Stimulated activated naive CD8-positive, alpha-beta T cell treated with anti-CD3 and anti-CD28 coated beads, Interleukin-15, amount 100 ng/mL, for 72 hours (primary cell): ENCODE data around the gene STAT3.
A peak's percentile ranks its signal among the peaks of the same experiment; 100 is the strongest.
"Not testable (repeated sequence)": the region's sequence is repeated elsewhere in the genome, so short reads cannot be mapped to it uniquely, and the experiment has no call there.

ENCODE experiments used
- ATAC-seq: fragments of 150-1000 bp; cut with Tn5 transposase; 2 replicates; pipeline ENCODE4 v1.10.0; 2021; ENCODE audit warnings: mild to moderate bottlenecking, moderate library complexity
- DNase-seq, 2 donors: peaks; one replicate each; pipeline ENCODE4 v3.0.0; 2021 to 2022
- H3K27ac Mint-ChIP-seq, 2 donors: one replicate each; pipeline ENCODE4 v1.8.0; 2022; ENCODE audit warnings: mild to moderate bottlenecking in 2 of 2, mixed read lengths in 2 of 2, moderate library complexity in 2 of 2
- H3K27me3 Mint-ChIP-seq: one replicate; pipeline ENCODE4 v1.8.0; 2022; ENCODE audit warnings: mixed read lengths
- H3K4me1 Mint-ChIP-seq: one replicate; pipeline ENCODE4 v1.8.0; 2022; ENCODE audit warnings: mild to moderate bottlenecking, mixed read lengths
- H3K4me3 Mint-ChIP-seq, 2 donors: one replicate each; pipeline ENCODE4 v1.8.0; 2022; ENCODE audit warnings: mild to moderate bottlenecking in 2 of 2, mixed read lengths in 2 of 2, moderate library complexity in 1 of 2
- H3K9me3 Mint-ChIP-seq, 2 donors: one replicate each; pipeline ENCODE4 v1.8.0; 2022; ENCODE audit warnings: mixed read lengths in 2 of 2

The STAT3 gene

DNA sequence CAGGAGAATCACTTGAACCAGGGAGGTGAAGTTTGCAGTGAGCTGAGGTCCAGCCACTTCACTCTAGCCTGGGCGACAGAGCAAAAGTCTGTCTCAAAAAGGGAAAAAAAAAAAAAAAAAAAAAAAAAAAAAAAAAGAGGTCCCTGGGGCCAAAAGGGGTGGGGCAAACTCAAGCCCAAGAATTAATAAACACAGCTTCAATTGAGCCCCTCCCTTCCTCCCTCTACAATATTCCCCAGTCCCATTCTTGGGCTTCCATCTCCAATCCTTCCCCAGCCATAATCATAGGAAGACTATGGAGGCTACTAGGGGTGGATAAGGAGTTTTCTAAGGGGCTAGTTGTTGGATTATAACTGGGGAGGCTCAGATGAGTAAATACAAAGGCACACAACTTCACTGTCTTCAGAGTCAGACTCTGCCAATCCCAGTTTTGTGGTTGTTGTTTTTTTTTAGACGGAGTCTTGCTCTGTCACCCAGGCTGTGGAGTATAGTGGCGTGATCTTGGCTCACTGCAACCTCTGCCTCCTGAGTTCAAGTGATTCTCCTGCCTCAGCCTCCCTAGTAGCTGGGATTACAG, 25.3 kb upstream of the STAT3 start:
- Mint-ChIP-seq H3K4me3 (no peak overlapping the region), H3K27ac (peak overlapping the region in 1 of 2 donors; percentile 57), H3K27me3 (no peaks in the 10 kb centered on the region), H3K4me1 (peaks cover 23% of the 10 kb centered on the region), H3K9me3 (no peaks in the 10 kb centered on the region)
- DNase-seq (no peak), ATAC-seq (no peak)

DNA sequence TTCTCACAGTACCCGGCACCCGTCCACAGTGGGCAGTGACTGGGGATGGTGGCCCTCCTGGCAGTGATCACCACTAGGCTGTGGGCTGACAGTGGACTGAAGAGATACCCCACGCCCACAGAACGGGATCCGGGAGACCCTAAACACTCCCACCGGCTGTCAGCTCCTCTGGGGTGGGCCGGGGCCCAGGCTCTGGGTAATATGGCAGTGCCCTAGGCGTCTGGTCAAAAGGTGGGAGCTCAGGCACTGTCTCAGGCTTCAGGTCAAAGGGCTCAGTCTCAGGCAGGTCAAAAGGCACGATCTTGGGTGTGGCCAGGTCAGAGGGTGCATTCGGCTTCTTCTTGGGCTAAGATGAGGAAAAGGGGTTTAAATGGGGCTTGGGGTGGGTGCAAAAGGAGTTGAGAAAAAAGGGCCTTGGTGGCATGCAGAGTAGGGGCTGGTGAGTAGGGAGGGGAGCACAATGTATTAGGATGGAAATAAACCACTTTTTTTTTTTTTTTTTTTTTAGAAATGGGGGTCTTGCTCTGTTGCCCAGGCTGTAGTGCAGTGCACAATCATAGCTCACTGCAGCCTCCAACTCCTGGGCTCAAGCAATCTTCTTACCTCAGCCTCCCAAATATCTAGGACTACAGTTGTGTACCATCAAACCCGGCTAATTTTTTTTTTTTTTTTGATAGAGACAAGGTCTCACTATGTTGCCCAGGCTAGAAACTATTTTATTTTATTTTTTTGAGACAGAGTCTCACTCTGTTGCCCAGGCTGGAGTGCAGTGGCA, 23.9 kb upstream of the STAT3 start:
- no peak overlapping the region for H3K27ac Mint-ChIP-seq
- ATAC-seq (no peak), DNase-seq (no peak)
- H3K9me3 Mint-ChIP-seq, result no peaks in the 10 kb centered on the region
- H3K4me3 Mint-ChIP-seq, result no peak overlapping the region
- H3K27me3 Mint-ChIP-seq, result no peaks in the 10 kb centered on the region
- H3K4me1 Mint-ChIP-seq, result peaks cover 29% of the 10 kb centered on the region

GRCh38 chr17:42411361-42411760, 23.1 kb upstream of the STAT3 start:
- H3K9me3 Mint-ChIP-seq, result no peaks in the 10 kb centered on the region
- no peaks in the 10 kb centered on the region for H3K27me3 Mint-ChIP-seq
- no peak overlapping the region for H3K27ac Mint-ChIP-seq
- ATAC-seq (no peak), DNase-seq (no peak)
- no peak overlapping the region for H3K4me3 Mint-ChIP-seq
- peaks cover 29% of the 10 kb centered on the region for H3K4me1 Mint-ChIP-seq

- DNase-seq (no peak), ATAC-seq (no peak)
- H3K4me1 Mint-ChIP-seq, result peaks cover 27% of the 10 kb centered on the region
- H3K9me3 Mint-ChIP-seq, result no peaks in the 10 kb centered on the region
- H3K27me3 Mint-ChIP-seq, result no peaks in the 10 kb centered on the region
- H3K27ac Mint-ChIP-seq, result no peak overlapping the region
- no peak overlapping the region for H3K4me3 Mint-ChIP-seq
These were observed 22.1 kb upstream of the STAT3 start for GRCh38 chr17:42410319-42410685.

GRCh38 chr17:42409523-42410318, 21.5 kb upstream of the STAT3 start:
- DNase-seq (no peak), ATAC-seq (no peak)
- Mint-ChIP-seq H3K4me3 (no peak overlapping the region), H3K27ac (no peak overlapping the region), H3K4me1 (peaks cover 21% of the 10 kb centered on the region), H3K9me3 (no peaks in the 10 kb centered on the region), H3K27me3 (no peaks in the 10 kb centered on the region)

DNA sequence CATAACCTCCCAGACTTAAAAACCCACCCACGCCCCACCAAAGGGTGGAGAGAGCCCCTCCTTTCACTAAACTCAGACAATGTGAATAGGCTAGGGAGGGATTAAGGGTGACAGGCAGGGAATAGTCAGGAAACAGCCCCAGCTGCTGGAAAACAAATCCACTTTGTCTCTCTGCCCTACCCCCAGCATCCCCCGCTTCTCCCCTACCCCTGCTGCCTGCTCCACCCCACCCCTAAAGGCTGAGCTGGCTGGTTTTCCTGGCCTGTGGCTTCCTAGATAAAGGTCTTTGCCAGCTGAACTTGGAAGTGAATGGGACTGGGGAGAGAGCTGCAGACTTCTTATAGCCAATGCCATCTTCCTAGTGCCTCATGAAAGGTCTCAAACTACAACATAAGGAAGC, 19.8 kb upstream of the STAT3 start:
- ATAC-seq (no peak), DNase-seq (no peak)
- peaks cover 23% of the 10 kb centered on the region for H3K4me1 Mint-ChIP-seq
- H3K27ac Mint-ChIP-seq, result no peak overlapping the region
- H3K9me3 Mint-ChIP-seq, result no peaks in the 10 kb centered on the region
- no peaks in the 10 kb centered on the region for H3K27me3 Mint-ChIP-seq
- no peak overlapping the region for H3K4me3 Mint-ChIP-seq

DNA sequence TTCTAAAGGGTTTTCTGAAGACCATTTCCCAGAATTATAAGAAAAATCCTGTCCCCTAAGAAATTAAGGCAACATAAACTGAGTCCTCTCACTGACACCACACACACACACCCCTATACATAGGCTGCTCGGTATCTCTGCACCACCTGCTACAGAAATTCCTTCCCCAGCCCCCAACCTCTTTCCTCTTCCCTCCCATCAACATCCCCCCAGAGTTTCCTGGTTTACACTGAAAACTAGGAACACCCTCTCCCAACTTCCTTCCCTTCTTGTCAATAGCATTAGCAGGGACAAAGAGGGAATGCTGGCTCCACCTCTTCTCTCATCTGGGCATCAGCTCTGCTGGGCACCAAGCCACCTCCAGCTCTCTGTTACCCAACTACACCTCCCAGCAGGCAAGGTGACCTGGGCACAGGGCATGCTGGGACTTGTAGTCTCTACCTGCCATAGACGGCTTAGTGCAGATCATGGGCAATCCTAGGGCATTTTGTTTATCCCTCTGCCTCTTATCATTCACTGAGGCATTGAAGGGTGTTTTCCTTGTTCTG, 19.1 kb upstream of the STAT3 start:
- Mint-ChIP-seq H3K27me3 (no peaks in the 10 kb centered on the region), H3K4me3 (no peak overlapping the region), H3K27ac (peak overlapping the region in 1 of 2 donors; percentile 49), H3K9me3 (no peaks in the 10 kb centered on the region), H3K4me1 (peaks cover 30% of the 10 kb centered on the region)
- ATAC-seq (peak; percentile 84), DNase-seq (peak; percentile 44 to 56)

DNA sequence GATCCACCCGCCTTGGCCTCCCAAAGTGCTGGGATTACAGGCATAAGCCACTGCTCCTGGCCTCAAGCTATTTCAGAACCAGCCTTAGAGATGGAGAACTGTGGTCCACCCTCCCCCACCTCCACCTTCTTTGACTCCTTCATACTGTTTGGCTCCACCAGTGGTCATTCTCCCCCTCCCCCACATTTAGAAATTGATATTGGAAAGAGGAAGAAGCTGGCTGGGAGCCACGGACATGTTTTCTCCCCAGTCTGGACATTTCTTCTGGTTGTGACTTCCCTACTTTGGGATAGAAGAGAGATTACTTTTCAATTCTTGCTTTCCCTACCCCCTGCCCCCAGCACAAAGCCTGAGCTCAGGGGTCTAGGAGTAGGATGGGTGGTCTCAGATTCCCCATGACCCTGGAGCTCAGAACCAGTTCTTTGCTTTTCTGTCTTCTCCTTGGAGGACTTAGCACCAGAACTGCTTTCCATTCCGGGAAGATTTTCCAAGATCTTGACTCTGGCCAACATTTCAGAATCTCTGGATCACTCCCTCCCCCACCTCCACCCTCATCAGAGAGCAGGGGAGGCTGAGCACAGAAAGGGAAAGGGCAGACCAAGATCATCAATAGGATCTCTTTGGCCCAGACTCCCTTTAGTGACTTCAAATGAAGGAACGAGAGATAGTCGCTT, 18.5 kb upstream of the STAT3 start:
- Mint-ChIP-seq H3K4me3 (no peak overlapping the region), H3K4me1 (peaks cover 36% of the 10 kb centered on the region), H3K9me3 (no peaks in the 10 kb centered on the region), H3K27me3 (no peaks in the 10 kb centered on the region), H3K27ac (peak overlapping the region in 1 of 2 donors; percentile 24)
- DNase-seq (no peak), ATAC-seq (no peak)

GRCh38 chr17:42405963-42406495, 17.8 kb upstream of the STAT3 start:
- ATAC-seq, result peak; percentile 78
- Mint-ChIP-seq H3K9me3 (no peaks in the 10 kb centered on the region), H3K27me3 (no peaks in the 10 kb centered on the region), H3K4me1 (peaks cover 44% of the 10 kb centered on the region), H3K4me3 (no peak overlapping the region), H3K27ac (no peak overlapping the region)
- DNase-seq, result peak; percentile 79 to 80

- H3K27ac Mint-ChIP-seq, result no peak overlapping the region
- H3K4me3 Mint-ChIP-seq, result no peak overlapping the region
- H3K4me1 Mint-ChIP-seq, result peaks cover 53% of the 10 kb centered on the region
- ATAC-seq (no peak), DNase-seq (no peak)
- H3K27me3 Mint-ChIP-seq, result no peaks in the 10 kb centered on the region
- no peaks in the 10 kb centered on the region for H3K9me3 Mint-ChIP-seq
These were observed 16.8 kb upstream of the STAT3 start for GRCh38 chr17:42405076-42405475.

DNA sequence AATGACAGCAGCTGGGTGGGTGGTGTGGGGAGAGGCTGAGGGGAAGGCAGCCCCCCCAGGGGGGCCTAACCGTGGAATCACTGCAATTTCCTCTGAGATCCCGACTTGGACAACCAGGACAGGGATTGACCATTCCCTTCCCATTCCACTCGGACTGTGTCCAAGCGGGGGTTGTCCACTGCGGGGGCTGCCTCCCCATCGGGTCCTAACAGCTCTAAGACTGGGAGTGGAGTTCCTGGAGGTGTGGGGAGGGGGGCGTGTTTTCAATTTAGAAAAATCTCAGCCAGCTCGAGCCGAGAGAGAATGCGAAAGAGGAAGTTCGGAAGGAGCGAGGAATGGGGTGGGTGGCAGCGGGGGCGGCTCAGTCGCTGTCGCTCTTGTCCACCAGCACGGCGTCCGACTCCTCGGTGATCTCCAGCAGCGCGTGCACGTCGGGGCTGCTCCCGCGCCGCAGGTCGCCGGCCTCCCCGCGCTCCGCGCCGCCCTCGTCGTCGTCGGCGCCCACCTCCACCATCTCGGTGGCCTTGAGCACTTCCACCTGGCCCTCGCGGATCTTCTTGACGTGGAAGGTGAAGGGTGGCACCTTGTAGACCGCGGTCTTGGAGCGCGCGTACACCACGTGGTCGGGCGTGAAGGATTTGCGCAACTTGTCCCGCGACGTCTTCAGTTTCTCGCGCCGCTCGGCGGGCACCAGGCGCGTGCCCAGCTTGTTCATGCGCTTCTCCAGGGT, 16.2 kb upstream of the STAT3 start:
- no peak overlapping the region for H3K4me3 Mint-ChIP-seq
- H3K9me3 Mint-ChIP-seq, result no peaks in the 10 kb centered on the region
- no peak for ATAC-seq
- no peak for DNase-seq
- H3K4me1 Mint-ChIP-seq, result peaks cover 57% of the 10 kb centered on the region
- peak overlapping the region in 1 of 2 donors; percentile 48 for H3K27ac Mint-ChIP-seq
- H3K27me3 Mint-ChIP-seq, result no peaks in the 10 kb centered on the region

DNA sequence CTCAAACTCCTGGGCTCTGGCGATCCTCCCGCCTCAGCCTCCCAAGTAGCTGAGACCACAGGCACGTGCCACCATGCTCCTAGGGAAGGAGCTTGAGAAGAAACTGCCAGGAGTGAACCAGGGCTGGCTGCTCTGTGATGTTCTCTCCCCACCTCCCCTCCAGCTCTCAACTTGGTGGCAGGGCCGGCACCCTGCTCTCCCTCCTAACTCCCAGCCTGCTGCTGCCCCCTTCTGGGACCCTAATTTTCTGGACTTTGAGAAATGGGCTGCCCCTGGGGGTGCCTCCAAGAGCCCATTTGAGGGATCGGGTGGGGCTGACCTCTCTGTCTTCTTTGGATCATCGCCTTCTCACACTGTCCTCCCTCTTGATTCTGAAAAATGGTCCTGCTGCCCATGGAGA, 14.9 kb upstream of the STAT3 start:
- ATAC-seq, result peak; percentile 82
- H3K27ac Mint-ChIP-seq, result peak overlapping the region; percentile 48 to 58

DNA sequence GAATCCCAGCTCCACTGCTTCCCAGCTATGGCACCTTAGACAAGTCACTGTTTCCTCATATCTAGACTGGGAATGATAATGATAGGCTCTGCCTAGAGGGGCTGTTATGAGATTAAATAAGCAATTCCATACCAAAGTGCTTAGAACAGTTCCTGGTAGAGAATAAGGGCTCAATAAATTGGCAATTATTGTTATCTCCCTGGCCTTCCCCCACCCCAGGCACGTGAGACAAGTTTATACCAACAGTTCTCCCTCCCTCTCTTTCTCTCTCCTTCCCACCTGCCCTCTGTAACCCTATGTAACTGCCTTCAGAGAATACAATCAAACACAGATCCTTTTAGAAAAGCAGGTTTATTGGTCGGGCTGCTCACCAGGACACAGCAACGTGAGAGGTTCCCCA, 13.9 kb upstream of the STAT3 start:
- ATAC-seq (no peak), DNase-seq (no peak)
- no peaks in the 10 kb centered on the region for H3K27me3 Mint-ChIP-seq
- peaks cover 61% of the 10 kb centered on the region for H3K4me1 Mint-ChIP-seq
- no peaks in the 10 kb centered on the region for H3K9me3 Mint-ChIP-seq
- peak overlapping the region in 1 of 2 donors; percentile 49 for H3K27ac Mint-ChIP-seq
- H3K4me3 Mint-ChIP-seq, result no peak overlapping the region

More for the DNA sequence above, 14.9 kb upstream of the STAT3 start:
- H3K4me3 Mint-ChIP-seq, result no peak overlapping the region
- peaks cover 67% of the 10 kb centered on the region for H3K4me1 Mint-ChIP-seq
- peak; percentile 64 to 70 for DNase-seq
- H3K9me3 Mint-ChIP-seq, result no peaks in the 10 kb centered on the region
- no peaks in the 10 kb centered on the region for H3K27me3 Mint-ChIP-seq

- not testable (repeated sequence) for H3K9me3 Mint-ChIP-seq, ATAC-seq, H3K4me3 Mint-ChIP-seq, DNase-seq, H3K27me3 Mint-ChIP-seq
- Mint-ChIP-seq H3K27ac (peak overlapping the region in 1 of 2 donors; percentile 69), H3K4me1 (peaks cover 57% of the 10 kb centered on the region)
These were observed 12.7 kb upstream of the STAT3 start for GRCh38 chr17:42400844-42401375.
